Sigmoid colon (tissue), 4 donors: Measurements from ENCODE around the gene SAMD4A.

Source experiments
- EP300 ChIP-seq, 4 donors: sonication (generic); formaldehyde crosslinking; IDR thresholded peaks; one replicate each; pipeline ENCODE4 v1.6.1; 2017; ENCODE audit warnings: antibody characterized with exemption in 4 of 4
- POLR2A ChIP-seq, 2 donors: fragments of 450-650 bp; IDR thresholded peaks; one replicate each; pipeline ENCODE4 v1.6.1; 2016; ENCODE audit warnings: antibody characterized with exemption in 2 of 2, mild to moderate bottlenecking in 2 of 2, moderate library complexity in 2 of 2
- TF ChIP-seq, protein P1 (sequence below), 4 experiments: fragments of 450-650 bp in 3 of 4; fragments of 200-600 bp in 1 of 4; IDR thresholded peaks; one replicate each; pipeline ENCODE4 v1.5.1; 2016 to 2019; ENCODE audit warnings: antibody characterized with exemption in 4 of 4, mild to moderate bottlenecking in 3 of 4, moderate library complexity in 2 of 4

DNA sequence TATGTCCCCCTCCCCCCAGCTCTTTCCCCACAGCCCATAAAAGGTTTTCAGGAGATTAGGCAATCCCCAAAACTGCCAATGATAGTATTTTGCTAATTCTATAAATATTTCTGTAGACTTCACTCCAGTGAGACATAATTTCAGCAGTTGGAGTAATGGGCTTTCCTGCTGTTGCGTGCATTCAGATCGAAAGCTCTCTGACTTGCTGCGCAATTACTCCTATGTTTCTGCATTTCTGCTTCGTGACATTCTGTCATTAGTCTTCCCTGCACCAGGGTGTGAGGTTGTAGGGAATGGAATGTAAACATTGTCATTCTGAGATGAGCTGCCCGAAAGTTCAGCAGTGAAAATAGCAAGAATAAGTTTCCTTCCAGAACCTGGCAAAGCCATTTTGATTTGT is 58.2 kb downstream of the SAMD4A start:
- TF ChIP-seq, protein P1, sequence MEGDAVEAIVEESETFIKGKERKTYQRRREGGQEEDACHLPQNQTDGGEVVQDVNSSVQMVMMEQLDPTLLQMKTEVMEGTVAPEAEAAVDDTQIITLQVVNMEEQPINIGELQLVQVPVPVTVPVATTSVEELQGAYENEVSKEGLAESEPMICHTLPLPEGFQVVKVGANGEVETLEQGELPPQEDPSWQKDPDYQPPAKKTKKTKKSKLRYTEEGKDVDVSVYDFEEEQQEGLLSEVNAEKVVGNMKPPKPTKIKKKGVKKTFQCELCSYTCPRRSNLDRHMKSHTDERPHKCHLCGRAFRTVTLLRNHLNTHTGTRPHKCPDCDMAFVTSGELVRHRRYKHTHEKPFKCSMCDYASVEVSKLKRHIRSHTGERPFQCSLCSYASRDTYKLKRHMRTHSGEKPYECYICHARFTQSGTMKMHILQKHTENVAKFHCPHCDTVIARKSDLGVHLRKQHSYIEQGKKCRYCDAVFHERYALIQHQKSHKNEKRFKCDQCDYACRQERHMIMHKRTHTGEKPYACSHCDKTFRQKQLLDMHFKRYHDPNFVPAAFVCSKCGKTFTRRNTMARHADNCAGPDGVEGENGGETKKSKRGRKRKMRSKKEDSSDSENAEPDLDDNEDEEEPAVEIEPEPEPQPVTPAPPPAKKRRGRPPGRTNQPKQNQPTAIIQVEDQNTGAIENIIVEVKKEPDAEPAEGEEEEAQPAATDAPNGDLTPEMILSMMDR (IDR thresholded peaks at IDR 0.05) = no peak
- TF ChIP-seq POLR2A (IDR thresholded peaks at IDR 0.05) = no peak
- TF ChIP-seq EP300 (IDR thresholded peaks at IDR 0.05) = no peak
